G401 (cell line): Measurements from ENCODE around the gene UBE2J2. TPM values are rescaled to one million over a fixed set of nuclear protein-coding genes. Genes with fewer than 3 reads are reported as not detected.

ENCODE experiments used
- DNase-seq: peaks from one replicate; pipeline ENCODE4 v3.0.0-alpha.2; 2015; ENCODE audit warnings: low spot score
- in situ Hi-C: cut with HindIII; loops from 2 replicates; pipeline ENCODE4 v1.10.0; 2016; ENCODE audit warnings: low sequenced_read_pairs, mixed read lengths
- total RNA-seq: library from RNA; depleted of rRNA; stranded (reverse); fragments of >200 nt; shearing (Covaris generic); gene quantifications from 2 replicates; pipeline ENCODE4 v1.2.3, GENCODE V29; 2014

Gene UBE2J2
- total RNA-seq, 1 experiment from 2014 or later: 88.4 TPM

GRCh38 chr1:1285102-1285571, 11.5 kb upstream of the UBE2J2 start:
- DNase-seq: no peak
- in situ Hi-C loops: no loop called here

DNA sequence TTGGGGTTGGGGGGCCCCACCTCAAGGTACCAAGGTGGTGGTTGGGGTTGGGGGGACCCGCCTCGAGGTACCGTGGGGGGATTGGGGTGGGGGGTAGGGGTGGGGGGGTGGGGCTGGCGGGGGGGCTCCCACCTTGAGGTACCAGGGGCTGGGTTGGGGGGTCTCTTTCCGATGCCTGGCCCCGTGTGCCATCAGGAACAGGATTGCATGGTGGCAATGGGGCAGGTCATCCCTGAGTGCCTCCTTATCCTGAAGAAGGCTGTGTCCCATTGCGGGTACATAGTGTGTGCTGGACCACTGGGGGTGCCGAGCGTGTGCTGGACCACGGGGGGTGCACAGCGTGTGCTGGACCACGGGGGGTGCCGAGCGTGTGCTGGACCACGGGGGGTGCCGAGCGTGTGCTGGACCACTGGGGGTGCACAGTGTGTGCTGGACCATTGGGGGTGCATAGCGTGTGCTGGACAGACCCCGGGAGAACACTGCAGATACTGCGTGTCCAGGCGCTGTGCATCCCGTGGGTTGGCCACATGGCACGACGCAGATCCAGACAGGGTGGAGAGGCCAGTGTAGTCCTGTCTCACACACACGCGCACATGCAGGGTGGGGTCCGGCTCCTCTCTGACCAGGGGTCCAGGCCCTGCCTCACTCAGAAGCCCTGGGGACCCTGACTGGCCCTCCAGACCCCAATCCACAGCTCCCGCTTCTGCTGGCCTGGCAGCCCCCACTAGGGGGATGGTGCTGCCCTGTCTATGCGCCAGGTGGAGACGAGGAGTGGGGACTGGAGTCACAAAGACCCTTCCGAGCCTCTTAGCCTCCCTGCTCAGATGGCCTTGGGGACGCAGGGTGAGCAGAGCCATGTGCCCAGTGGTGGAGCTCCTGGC, 10.8 kb upstream of the UBE2J2 start:
- in situ Hi-C loops: no loop called here

DNA sequence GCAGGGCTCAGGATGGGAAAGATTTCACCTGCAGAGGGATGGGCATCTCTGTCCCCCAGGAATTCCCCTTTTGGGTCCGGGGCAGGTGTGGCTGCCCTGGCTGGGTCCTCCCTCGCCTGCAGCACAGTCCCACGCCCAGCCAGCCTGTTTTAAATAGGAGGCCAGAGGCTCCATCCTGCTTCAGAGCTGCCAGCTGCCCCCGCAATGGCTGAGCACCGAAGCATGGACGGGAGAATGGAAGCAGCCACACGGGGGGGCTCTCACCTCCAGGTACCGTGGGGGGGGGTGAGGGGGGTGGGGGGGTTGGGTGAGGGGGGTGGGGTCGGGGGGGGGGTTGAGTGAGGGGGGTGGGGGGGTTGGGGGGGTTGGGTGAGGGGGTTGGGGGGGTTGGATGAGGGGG, 10.2 kb upstream of the UBE2J2 start:
- in situ Hi-C loops: no loop called here
- DNase-seq: no peak

More for the DNA sequence above, 10.8 kb upstream of the UBE2J2 start:
- DNase-seq: no peak

- no peak for DNase-seq
- in situ Hi-C loops: no loop called here
These were observed 9.3 kb upstream of the UBE2J2 start for GRCh38 chr1:1282998-1283397.

GRCh38 chr1:1281533-1282321, 8.1 kb upstream of the UBE2J2 start:
- peak; percentile 57 for DNase-seq

DNA sequence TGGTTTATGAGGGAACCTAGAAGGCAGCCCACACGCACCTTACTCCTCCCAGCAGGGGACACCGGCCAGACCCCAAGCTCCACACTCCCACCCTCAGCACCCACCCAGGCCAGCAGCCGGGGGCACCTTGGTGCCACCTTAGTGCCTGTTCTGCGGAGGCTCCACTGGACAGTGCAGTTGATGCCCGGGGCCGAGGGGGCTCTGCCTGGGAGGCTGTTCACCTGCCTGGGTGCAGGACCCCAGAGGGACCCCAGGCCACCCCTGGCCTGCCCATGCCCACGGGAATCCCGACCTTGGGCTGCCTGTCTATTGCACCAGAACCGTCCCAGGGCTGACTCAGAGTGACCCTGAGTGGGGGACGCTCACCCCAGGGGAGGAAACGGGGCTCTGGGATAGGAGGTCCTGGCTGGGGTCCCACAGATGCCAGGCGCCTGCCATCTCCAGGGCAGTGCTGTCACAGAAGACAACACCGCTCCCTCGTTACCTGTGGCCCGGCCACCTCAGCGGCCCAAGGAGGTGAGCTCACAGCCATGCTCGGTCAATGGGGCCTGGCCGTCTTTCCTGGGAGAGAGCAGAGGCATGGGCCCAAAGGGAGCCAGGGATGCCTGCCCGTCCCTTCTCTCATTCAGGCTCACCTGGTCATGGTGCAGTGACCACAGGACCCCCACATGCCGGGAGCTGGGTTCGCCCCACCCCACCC, 7.3 kb upstream of the UBE2J2 start:
- DNase-seq: no peak
- in situ Hi-C loops: no loop called here

More at GRCh38 chr1:1281533-1282321, 8.1 kb upstream of the UBE2J2 start:
- in situ Hi-C loops: no loop called here

DNA sequence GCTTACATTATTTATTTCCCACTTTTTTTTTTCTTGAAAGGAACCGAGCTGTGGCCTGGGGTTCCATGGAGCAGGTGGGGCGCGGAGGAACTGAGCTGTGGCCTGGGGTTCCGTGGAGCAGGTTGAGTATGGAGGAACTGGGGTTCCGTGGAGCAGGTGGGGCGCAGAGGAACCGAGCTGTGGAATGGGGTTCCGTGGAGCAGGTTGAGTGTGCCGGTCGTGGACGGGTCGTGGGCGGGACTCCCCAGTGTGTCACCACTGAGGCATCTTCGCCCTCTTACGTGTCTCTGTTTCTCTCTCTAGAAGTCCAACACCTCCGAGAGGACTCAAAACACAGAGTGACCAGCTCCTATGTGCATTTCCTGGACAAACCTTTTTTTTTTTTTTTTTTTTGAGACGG, 5.4 kb upstream of the UBE2J2 start:
- DNase-seq: no peak
- in situ Hi-C loops: no loop called here

DNA sequence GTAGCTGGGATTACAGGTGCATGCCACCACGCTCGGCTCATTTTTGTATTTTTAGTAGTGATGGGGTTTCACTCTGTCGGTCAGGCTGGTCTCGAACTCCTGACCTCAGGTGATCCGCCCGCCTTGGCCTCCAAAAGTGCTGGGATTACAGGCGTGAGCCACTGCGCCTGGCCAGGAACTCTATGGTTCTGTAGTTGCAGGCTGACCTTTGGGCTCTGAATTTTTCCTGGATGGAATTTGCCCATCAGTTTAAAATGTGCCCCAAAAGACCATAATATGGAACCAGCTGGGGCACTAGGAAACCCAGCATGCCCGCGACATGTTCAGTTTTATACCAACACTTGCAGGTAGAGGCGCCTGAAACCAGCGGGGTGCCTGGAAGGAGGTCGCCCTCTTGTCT, 5.0 kb upstream of the UBE2J2 start:
- in situ Hi-C loops: no loop called here
- no peak for DNase-seq

DNA sequence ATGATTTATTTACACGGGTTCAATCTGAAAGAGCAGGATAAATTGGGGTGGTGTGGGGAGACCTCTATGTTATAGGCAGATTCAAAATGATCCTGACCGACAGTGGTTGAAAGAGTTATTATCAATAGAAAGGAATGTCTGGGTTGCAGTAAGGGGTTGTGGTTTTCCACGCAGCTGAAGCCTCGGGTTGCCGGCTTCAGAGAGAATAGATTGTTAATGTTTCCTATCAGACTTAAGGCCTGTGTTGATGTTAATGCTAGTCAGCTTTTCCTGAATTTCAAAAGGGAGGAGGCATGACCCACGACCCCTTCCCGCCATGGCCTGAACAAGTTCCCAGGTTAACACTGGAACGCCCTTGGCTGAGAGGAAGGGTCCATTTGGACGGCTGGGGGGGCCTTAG, 2.2 kb upstream of the UBE2J2 start:
- in situ Hi-C loops: no loop called here
- DNase-seq: no peak

- DNase-seq: no peak
- in situ Hi-C loops: no loop called here
These were observed 1.3 kb upstream of the UBE2J2 start for GRCh38 chr1:1274931-1275431.

DNA sequence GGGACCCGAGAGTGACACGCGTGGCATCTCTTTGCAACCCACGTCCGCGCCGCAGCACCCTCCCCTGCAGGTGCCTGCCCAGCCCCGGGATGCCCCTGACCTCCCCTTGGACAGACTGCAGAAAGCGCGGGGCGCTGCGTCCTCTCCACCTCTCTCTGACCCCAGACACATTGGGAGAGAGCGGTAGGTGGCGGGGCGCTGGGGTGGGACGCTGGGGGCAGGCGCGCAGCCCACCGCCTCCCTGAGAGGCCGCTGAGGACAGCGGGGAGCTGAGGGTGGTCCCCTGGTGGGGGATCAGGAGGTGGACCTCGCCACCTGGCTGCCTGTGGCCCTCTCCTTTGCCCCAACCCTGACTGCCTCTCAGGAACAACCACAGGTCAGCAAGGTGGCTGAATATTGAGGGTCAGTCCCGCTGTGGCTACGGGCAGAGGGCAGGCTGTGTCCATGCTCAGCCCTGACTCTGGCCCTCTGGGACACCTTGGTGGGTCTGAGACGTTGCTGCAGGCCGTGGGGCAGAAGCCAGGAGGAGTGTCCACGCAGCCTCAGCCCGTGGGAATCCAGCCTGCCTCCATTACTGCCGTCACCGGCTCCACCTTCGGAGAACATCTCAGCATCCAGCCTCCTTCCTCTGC, 761 bp upstream of the UBE2J2 start:
- DNase-seq: peak; percentile 22
- in situ Hi-C loops: no loop called here

DNA sequence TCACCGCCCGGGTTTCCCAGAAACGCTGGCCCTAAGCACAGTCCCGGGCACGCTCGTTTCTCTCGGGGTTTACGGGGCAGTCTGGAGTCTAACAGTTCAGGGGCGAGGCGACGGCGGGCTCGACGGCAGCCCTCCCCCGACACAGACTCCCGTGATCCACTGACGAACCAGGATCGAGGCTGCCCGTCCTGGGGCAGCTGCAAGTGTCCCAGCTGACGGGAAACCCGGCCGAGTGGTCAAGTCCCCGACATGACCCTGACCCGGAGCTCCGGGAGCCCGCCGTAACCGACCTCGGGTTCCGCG, 494 bp downstream of the UBE2J2 start:
- no peak for DNase-seq
- in situ Hi-C loops: no loop called here

DNA sequence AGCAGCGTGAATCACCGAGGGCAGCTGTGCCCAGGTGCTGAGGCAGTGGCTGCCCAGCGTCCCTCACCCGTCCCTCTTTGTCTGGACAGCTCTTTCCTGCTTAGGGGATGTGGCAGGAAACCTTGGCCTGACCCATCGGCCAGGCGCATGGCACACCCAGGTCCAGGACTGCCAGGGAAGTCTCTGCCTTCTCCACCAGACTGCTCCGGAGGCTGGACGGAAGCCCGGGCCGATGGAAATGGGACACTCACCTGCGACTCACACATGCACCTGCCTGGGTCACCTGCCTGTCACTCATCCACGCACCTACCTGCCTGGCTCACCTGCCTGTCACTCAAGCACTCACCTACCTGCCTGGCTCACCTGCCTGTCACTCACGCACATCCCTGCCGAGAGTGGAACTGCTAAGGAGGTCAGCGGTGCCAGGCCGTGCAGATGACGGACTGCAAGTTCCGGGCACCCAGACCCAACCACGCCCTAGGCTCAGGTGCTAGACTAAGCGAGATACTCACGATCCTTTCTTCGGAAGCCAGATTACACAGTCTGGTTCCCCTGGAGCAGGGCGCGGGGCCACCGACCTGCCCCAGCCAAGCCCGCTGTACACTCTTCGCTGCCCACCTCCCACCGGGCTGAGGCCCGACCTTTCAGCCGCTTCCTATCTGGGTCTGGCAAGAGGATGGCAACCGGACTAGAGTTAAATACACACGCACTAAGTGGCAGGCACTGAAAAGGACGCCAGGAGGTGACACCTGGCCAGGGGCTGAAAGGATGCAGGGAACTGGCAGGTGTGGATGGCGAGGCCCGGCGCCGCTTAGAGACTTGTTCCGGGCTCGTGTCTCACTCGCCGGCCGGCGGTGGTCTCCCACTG, 1.1 kb downstream of the UBE2J2 start:
- in situ Hi-C loops: no loop called here
- DNase-seq: no peak

- in situ Hi-C loops: no loop called here
- no peak for DNase-seq
These were observed 2.8 kb downstream of the UBE2J2 start for GRCh38 chr1:1270813-1271212.

GRCh38 chr1:1268284-1268682, 5.4 kb downstream of the UBE2J2 start:
- in situ Hi-C loops: no loop called here

GRCh38 chr1:1267488-1268283, 6.0 kb downstream of the UBE2J2 start:
- no peak for DNase-seq
- in situ Hi-C loops: no loop called here

More at GRCh38 chr1:1268284-1268682, 5.4 kb downstream of the UBE2J2 start:
- no peak for DNase-seq

GRCh38 chr1:1264868-1265272, 8.8 kb downstream of the UBE2J2 start:
- in situ Hi-C loops: no loop called here
- DNase-seq: no peak

GRCh38 chr1:1264026-1264425, 9.6 kb downstream of the UBE2J2 start:
- no peak for DNase-seq
- in situ Hi-C loops: no loop called here
